Measurements from ENCODE around the gene KPNA1. TPM values are rescaled to one million over a fixed set of nuclear protein-coding genes. Genes with fewer than 3 reads are reported as not detected.

Gene KPNA1
- total RNA-seq, 1 experiment from 2014 or later: 58.8 TPM

GRCh38 chr3:122396511-122396910 is 118.2 kb downstream of the KPNA1 start:
- no peak overlapping the region; the same call in 1 of the 2 replicates for H3K27ac Mint-ChIP-seq
- peaks cover 5% of the 10 kb centered on the region; the same call in 1 of the 2 replicates for H3K9me3 Mint-ChIP-seq
- TF ChIP-seq RELA (CRISPR knock-in tag; IDR thresholded peaks at IDR 0.05; ENCODE audit: borderline replicate concordance) (no peak), NR2C2 (CRISPR knock-in tag; IDR thresholded peaks at IDR 0.05) (no peak), SP1 (CRISPR knock-in tag; conservative IDR thresholded peaks at IDR 0.05) (no peak)
- ChIA-PET CTCF (interaction anchor here (0.9 kb wide), 1 partner anchor 13 kb away, joined by 4 read pairs; the partner anchor contains the start of gene FAM162A), POLR2A (no interaction called here)
- H3K27me3 Mint-ChIP-seq (ENCODE audit: low read depth): no peaks in the 10 kb centered on the region
- ATAC-seq (no peak), DNase-seq (ENCODE audit: low spot score) (no peak)
- peaks cover 8% of the 10 kb centered on the region; the same call in 1 of the 2 replicates for H3K36me3 Mint-ChIP-seq
- H3K4me1 Mint-ChIP-seq: peaks cover 19% of the 10 kb centered on the region
- no peak overlapping the region for H3K4me3 Mint-ChIP-seq

- POLR2A ChIA-PET: no interaction called here
- no peak overlapping the region for H3K27ac Mint-ChIP-seq
These were observed 119.2 kb downstream of the KPNA1 start for GRCh38 chr3:122395582-122395981.

GRCh38 chr3:122394173-122394572 is 120.6 kb downstream of the KPNA1 start:
- Mint-ChIP-seq H3K9me3 (no peaks in the 10 kb centered on the region), H3K27ac (peak overlapping the region; percentile 89), H3K36me3 (peaks cover 8% of the 10 kb centered on the region; the same call in 1 of the 2 replicates), H3K4me3 (no peak overlapping the region), H3K27me3 (ENCODE audit: low read depth) (no peaks in the 10 kb centered on the region), H3K4me1 (peaks cover 19% of the 10 kb centered on the region)
- CTCF ChIA-PET: interaction anchor here (1.7 to 1.8 kb wide), 2 partner anchors 10 to 285 kb away, joined by 35 to 40 read pairs; partner anchors contain the start of genes FAM162A, MIX23 and PARP14
- ATAC-seq (no peak), DNase-seq (ENCODE audit: low spot score) (no peak)
- POLR2A ChIA-PET: no interaction called here
- TF ChIP-seq ZNF423 (CRISPR knock-in tag; IDR thresholded peaks at IDR 0.05) (no peak), ATF2 (CRISPR knock-in tag; IDR thresholded peaks at IDR 0.05; ENCODE audit: borderline replicate concordance, low read depth) (no peak), MYBL2 (CRISPR knock-in tag; IDR thresholded peaks at IDR 0.05) (no peak), TP53 (CRISPR knock-in tag; IDR thresholded peaks at IDR 0.05) (no peak), CDX4 (CRISPR knock-in tag; IDR thresholded peaks at IDR 0.05; ENCODE audit: borderline replicate concordance) (no peak), CREM (CRISPR knock-in tag; IDR thresholded peaks at IDR 0.05) (no peak), E2F4 (CRISPR knock-in tag; IDR thresholded peaks at IDR 0.05; ENCODE audit: borderline replicate concordance, low read depth) (no peak), KAT7 (CRISPR knock-in tag; IDR thresholded peaks at IDR 0.05; ENCODE audit: borderline replicate concordance) (no peak), FOXP1 (CRISPR knock-in tag; IDR thresholded peaks at IDR 0.05; ENCODE audit: borderline replicate concordance) (no peak), NR3C1 (CRISPR knock-in tag; conservative IDR thresholded peaks at IDR 0.05; ENCODE audit: low read depth) (no peak), NFATC4 (CRISPR knock-in tag; IDR thresholded peaks at IDR 0.05) (no peak), IRF2 (CRISPR knock-in tag; IDR thresholded peaks at IDR 0.05; ENCODE audit: borderline replicate concordance, low read depth) (no peak), CTCF (IDR thresholded peaks at IDR 0.05) (no peak), FOXP4 (CRISPR knock-in tag; IDR thresholded peaks at IDR 0.05) (no peak), NFE2L1 (CRISPR knock-in tag; IDR thresholded peaks at IDR 0.05) (no peak), ARID4B (CRISPR knock-in tag; IDR thresholded peaks at IDR 0.05; ENCODE audit: borderline replicate concordance) (no peak), SOX15 (CRISPR knock-in tag; IDR thresholded peaks at IDR 0.05) (no peak)

More at GRCh38 chr3:122395582-122395981, 119.2 kb downstream of the KPNA1 start:
- ATAC-seq (no peak), DNase-seq (ENCODE audit: low spot score) (no peak)
- H3K27me3 Mint-ChIP-seq (ENCODE audit: low read depth): no peaks in the 10 kb centered on the region
- peaks cover 8% of the 10 kb centered on the region; the same call in 1 of the 2 replicates for H3K36me3 Mint-ChIP-seq
- CTCF ChIA-PET: interaction anchor here (0.7 to 0.9 kb wide), 2 partner anchors 12 to 284 kb away, joined by 4 read pairs; partner anchors contain the start of gene FAM162A
- TF ChIP-seq FOXP1 (CRISPR knock-in tag; IDR thresholded peaks at IDR 0.05; ENCODE audit: borderline replicate concordance): no peak
- H3K4me1 Mint-ChIP-seq: peaks cover 19% of the 10 kb centered on the region
- H3K4me3 Mint-ChIP-seq: no peak overlapping the region
- H3K9me3 Mint-ChIP-seq: peaks cover 5% of the 10 kb centered on the region; the same call in 1 of the 2 replicates

All from WTC11 (cell line).